Measurements from ENCODE around the gene COL4A3. TPM values are rescaled to one million over a fixed set of nuclear protein-coding genes. Genes with fewer than 3 reads are reported as not detected.
A peak's percentile ranks its signal among the peaks of the same experiment; 100 is the strongest.

The COL4A3 gene
- total and polyA plus RNA-seq, 12 donors: 0.22 to 53.6 (median 19.6) TPM

DNA sequence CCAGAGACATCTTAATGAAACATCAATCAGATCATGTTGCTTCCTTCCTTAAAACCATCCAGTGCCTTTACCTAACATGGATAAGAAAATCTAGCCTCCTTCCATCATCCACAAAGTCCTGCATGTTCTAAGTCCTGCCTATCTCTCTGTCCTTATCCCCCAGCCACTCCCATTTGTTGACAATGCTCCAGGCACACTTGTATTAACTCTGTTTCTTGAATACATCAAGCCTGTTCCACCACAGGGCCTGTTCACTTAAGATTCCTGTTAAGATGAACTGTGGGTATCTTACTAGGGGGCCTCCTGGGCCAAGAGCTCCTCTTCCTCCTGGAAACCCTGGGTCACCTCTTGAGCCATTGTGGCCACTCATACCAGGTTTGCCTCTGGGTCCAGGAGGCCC is 46.1 kb upstream of the COL4A3 start:
- intact Hi-C loops (cut with DNase I): no loop called here
- no peaks in the 10 kb centered on the region for H3K36me3 ChIP-seq (replicated peaks in 1 of 2)
- TF ChIP-seq POLR2A (IDR thresholded peaks at IDR 0.05): no peak
- TF ChIP-seq, protein P1, sequence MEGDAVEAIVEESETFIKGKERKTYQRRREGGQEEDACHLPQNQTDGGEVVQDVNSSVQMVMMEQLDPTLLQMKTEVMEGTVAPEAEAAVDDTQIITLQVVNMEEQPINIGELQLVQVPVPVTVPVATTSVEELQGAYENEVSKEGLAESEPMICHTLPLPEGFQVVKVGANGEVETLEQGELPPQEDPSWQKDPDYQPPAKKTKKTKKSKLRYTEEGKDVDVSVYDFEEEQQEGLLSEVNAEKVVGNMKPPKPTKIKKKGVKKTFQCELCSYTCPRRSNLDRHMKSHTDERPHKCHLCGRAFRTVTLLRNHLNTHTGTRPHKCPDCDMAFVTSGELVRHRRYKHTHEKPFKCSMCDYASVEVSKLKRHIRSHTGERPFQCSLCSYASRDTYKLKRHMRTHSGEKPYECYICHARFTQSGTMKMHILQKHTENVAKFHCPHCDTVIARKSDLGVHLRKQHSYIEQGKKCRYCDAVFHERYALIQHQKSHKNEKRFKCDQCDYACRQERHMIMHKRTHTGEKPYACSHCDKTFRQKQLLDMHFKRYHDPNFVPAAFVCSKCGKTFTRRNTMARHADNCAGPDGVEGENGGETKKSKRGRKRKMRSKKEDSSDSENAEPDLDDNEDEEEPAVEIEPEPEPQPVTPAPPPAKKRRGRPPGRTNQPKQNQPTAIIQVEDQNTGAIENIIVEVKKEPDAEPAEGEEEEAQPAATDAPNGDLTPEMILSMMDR (IDR thresholded peaks at IDR 0.05): no peak

DNA sequence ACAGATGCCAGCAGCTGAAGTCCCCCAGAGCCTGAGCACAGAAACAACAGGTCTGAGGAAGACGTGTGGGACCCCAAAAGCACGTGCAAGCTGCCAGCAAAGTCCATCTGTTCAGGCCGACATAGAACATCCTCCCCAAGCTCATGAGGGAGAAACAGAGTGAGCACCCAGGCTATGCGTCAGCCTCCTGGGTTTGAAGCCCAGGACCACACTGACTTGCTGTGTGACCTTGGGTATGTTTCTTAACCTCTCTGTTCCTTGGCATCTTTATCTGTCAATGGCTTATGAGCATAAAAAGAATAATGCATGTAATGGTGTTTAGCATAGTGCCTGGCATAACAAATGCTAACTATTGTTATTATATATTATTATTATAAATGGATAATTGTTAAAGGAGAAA is 40.7 kb upstream of the COL4A3 start:
- Histone ChIP-seq H3K9me3 (replicated peaks in 1 of 3) (no peaks in the 10 kb centered on the region), H3K4me1 (replicated peaks in 1 of 2) (peaks cover 0 to 4% of the 10 kb centered on the region in 2 donors), H3K4me3 (no peak overlapping the region), H3K27ac (no peak overlapping the region), H3K36me3 (replicated peaks in 1 of 2) (no peaks in the 10 kb centered on the region), H3K27me3 (no peaks in the 10 kb centered on the region)
- intact Hi-C loops (cut with DNase I): no loop called here
- TF ChIP-seq POLR2A (IDR thresholded peaks at IDR 0.05): no peak
- TF ChIP-seq, protein P1 (IDR thresholded peaks at IDR 0.05): no peak
- DNase-seq: no peak
- 84 to 92% (median 89%) methylated on average over 4 of the region's 4 CpGs for WGBS, 4 donors

More for the DNA sequence above, 46.1 kb upstream of the COL4A3 start:
- H3K27ac ChIP-seq: no peak overlapping the region
- peaks cover 0 to 4% of the 10 kb centered on the region in 2 donors for H3K4me1 ChIP-seq (replicated peaks in 1 of 2)
- H3K9me3 ChIP-seq (replicated peaks in 1 of 3): no peaks in the 10 kb centered on the region
- H3K27me3 ChIP-seq: no peaks in the 10 kb centered on the region
- DNase-seq: no peak
- H3K4me3 ChIP-seq: no peak overlapping the region

DNA sequence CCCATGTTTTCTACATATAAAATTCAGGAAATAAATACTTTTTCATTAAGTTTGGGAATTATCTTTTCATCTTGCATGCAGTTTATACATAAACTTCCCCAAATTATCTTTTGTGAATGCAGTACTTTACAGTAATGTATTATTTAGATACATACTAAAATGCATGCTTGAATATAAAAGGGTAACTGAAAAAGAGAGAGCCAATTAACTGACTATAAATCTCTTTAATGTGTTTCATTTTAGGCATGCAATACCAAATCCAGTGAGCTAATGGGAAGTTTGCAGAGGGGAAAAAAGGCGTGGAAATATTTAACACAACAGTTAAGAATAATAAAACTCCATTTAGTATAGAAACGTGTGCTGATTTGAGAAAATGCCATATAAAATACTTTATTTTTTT is 39.6 kb upstream of the COL4A3 start:
- no peak for DNase-seq
- peaks cover 0 to 4% of the 10 kb centered on the region in 2 donors for H3K4me1 ChIP-seq (replicated peaks in 1 of 2)
- no peak overlapping the region for H3K4me3 ChIP-seq
- WGBS, 4 donors: 74 to 83% (median 78%) methylated on average over 2 of the region's 2 CpGs
- no peak overlapping the region for H3K27ac ChIP-seq
- TF ChIP-seq, protein P1 (IDR thresholded peaks at IDR 0.05): no peak
- no peak for TF ChIP-seq POLR2A (IDR thresholded peaks at IDR 0.05)
- H3K27me3 ChIP-seq: no peaks in the 10 kb centered on the region
- intact Hi-C loops (cut with DNase I): no loop called here
- no peaks in the 10 kb centered on the region for H3K9me3 ChIP-seq (replicated peaks in 1 of 3)
- H3K36me3 ChIP-seq (replicated peaks in 1 of 2): no peaks in the 10 kb centered on the region

DNA sequence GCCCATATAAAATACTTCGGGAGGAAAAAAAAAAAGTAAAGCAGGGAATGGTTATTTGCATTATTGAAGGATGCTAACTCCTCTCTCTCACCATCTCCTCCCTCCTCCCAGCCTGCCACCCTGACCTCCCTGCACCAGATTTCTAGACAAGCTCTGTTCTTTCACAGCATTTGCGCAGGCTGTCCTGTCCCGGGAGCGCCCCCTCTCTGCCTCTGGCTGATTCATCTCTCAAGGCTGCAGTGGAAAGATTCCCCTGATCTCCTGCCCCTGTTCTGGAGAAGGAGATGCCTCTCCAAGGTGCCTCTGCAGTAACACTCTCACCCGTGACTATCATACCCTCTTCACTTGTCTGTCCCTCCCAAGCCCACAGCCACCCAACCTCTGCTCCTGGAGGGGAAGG is 38.9 kb upstream of the COL4A3 start:
- H3K27me3 ChIP-seq: no peaks in the 10 kb centered on the region
- 41 to 56% (median 51%) methylated on average over 5 of the region's 5 CpGs for WGBS, 4 donors
- no peak overlapping the region for H3K27ac ChIP-seq
- no peaks in the 10 kb centered on the region for H3K36me3 ChIP-seq (replicated peaks in 1 of 2)
- DNase-seq: peak; percentile 38 to 71 (median 70)
- peaks cover 0 to 4% of the 10 kb centered on the region in 2 donors for H3K4me1 ChIP-seq (replicated peaks in 1 of 2)
- H3K4me3 ChIP-seq: no peak overlapping the region
- H3K9me3 ChIP-seq (replicated peaks in 1 of 3): no peaks in the 10 kb centered on the region
- no peak for TF ChIP-seq POLR2A (IDR thresholded peaks at IDR 0.05)
- TF ChIP-seq, protein P1 (IDR thresholded peaks at IDR 0.05): peak in 4 of 6 experiments; percentile 2 to 30 (median 21)
- intact Hi-C loops (cut with DNase I): no loop called here

Data from adrenal gland (tissue), 12 donors.